ENCODE data around the gene HMCN2.

GRCh38 chr9:130359819-130360218, 94.3 kb downstream of the HMCN2 start:
- TF ChIP-seq CTCF (IDR thresholded peaks at IDR 0.05; ENCODE audit: low read depth, low read length, missing input control): no peak
- no peak for TF ChIP-seq YY1 (IDR thresholded peaks at IDR 0.05)

Data from liver (tissue), 2 donors.